HG03342 (cell line): ENCODE measurements around the gene ULK4.

ENCODE experiments used
- ATAC-seq: cut with Tn5 transposase; IDR thresholded peaks from one replicate; pipeline ENCODE4 v1.9.1; 2021; ENCODE audit warnings: mild to moderate bottlenecking, moderate library complexity; ENCODE audit not compliant: unreplicated experiment

The ULK4 gene

GRCh38 chr3:41519746-41520145 is 442.2 kb downstream of the ULK4 start:
- ATAC-seq: no peak

DNA sequence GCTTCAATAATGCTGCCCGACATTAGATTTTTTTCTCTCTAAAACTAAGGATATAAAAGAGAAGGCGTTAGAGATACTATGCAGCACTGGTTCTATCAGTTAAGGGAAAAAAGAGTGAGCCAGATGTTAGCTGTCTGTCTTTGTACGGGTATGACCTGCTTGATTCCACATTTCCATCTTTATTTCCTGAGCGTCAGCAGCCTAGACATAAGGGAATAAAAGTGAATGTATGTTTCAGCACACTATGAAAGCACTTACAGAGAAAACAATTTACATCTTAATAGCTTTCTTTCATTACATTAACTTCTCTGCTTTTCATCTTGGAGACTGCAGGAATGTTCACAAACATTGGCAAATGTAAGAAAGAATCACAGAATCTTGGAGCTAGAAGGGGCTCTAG is 443.3 kb downstream of the ULK4 start:
- ATAC-seq: no peak

GRCh38 chr3:41508063-41508696 is 453.7 kb downstream of the ULK4 start:
- ATAC-seq: no peak

DNA sequence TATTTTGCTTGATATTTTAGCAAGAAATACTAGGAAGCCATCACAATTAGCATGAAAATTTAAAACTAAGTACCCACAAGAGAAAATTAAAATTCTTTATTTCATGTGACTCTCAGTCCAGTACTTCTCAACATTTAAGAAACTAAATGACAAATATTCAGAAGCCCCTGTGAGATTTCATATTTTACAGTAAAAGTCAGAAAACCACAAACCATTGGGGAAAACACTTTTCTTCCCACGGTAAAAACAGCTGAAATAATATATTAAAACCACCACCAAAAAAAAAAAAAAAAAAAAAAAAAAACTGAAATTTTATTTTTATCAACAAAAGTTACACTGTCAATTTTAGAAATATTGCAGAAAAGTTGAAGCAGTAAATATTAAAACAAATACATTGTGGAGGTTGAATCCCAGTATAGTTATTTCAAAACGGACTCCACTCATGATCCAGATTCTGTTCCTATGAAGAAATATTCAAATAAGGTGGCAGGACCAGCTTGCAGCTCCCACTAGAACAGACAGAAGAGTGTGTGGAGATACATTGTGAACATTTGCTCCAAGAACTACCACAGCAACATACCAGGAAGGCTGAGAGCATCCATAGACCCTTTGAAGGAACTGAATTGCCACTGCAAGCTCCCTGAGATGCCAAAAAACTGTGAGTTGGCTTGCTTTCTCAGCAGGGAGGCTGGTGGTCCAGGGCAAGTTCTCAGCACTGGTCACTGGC is 454.4 kb downstream of the ULK4 start:
- ATAC-seq: no peak

- ATAC-seq: peak; percentile 55
Observed at GRCh38 chr3:41503998-41504623, 457.8 kb downstream of the ULK4 start.

GRCh38 chr3:41502481-41502880 is 459.4 kb downstream of the ULK4 start:
- no peak for ATAC-seq

- no peak for ATAC-seq
Observed at GRCh38 chr3:41502023-41502422, 459.9 kb downstream of the ULK4 start.

DNA sequence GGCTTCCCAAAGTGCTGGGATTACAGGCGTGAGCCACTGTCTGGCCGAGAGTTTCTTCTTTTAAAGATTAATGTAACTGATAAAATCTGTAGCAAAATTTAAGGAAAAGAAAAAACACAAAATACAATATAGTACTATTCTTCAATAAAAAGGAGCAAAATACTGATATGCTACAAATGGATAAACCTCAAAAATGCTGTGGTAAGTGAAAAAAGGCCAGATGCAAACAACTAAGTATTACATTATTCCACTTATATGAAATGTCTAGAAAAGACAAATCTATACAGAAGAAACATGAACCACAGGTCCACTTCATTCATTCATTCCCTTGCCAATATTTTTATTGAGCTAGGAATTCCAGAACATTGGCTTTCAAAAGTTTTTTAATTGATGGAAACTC is 463.1 kb downstream of the ULK4 start:
- no peak for ATAC-seq

- no peak for ATAC-seq
Observed at GRCh38 chr3:41490360-41490759, 471.5 kb downstream of the ULK4 start.

DNA sequence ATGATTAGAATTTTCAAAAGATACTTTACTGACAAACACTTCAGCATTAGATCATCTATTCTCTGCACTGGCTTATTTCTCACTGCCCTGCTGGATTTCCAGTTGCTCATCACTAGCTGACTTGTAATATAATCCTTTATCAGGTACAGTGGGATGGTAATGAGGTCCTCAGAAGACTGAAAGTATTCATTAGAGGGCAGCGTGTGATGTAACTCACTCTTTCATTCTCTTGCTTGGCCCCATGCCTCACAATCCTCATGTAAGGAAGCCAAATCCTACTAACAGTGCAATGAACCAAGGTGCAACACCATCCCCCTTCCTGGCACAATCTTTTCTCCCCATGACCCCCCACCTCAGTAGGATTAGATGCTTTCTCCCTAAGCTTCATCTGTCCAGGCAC is 472.7 kb downstream of the ULK4 start:
- no peak for ATAC-seq

GRCh38 chr3:41488501-41488900 is 473.4 kb downstream of the ULK4 start:
- ATAC-seq: no peak

DNA sequence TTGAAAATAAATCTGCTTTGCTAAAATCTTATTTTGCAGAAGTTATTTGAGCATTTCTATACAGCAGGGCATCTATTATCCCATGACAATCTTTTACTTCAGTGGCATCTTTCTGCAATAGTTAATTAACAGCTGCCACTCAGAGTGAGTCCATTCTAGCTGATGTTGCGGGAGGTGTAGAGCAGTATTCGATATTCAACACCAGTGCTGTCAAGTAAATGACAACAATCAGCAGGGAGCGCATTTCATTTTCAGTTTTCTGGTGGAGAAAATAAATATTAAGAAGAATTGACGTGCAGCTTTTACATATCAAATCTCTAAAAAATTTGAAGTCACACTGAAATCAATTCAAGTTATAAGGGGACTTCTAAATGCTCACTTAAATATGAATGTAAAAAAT is 476.4 kb downstream of the ULK4 start:
- ATAC-seq: no peak

DNA sequence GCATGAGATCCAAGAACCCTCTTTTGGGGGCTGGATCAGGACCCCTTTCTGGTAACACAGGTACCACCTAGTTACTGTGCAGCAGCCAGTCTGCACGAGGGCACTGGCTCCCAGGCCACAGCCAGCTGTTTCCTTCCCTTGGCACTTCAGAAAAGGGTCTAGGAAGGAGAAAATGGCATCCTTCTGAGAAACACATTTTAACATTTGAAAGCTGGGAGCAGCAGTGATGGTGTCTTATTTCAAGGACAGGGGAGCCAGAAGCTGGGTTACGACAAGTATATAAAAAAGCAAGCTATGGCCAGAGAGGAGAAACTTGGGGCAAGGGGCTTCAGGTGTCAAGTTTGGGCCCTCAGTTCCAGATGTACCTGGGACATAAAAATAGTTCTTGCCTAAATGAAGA is 479.8 kb downstream of the ULK4 start:
- no peak for ATAC-seq

- no peak for ATAC-seq
Observed at GRCh38 chr3:41478278-41478677, 483.6 kb downstream of the ULK4 start.

GRCh38 chr3:41477399-41478014 is 484.4 kb downstream of the ULK4 start:
- ATAC-seq: no peak

- ATAC-seq: no peak
Observed at GRCh38 chr3:41469083-41469482, 492.8 kb downstream of the ULK4 start.

DNA sequence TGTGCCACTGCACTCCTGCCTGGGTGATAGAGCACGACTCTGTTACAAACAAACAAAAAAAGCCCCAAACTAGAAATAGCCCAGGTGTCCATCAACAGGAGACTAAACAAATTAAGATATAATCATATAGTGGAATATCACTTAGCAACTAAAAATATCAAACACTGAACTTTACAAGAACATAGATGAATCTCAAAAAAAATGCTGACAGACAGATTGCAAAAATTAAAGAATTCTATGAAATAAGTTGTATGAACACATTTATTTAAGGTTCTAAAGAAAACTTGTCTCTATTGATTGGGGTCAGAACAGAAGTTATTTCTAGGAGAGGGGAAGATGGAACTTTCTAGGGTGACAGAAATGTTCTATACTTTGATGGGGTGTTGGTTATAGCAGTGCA is 494.4 kb downstream of the ULK4 start:
- ATAC-seq: no peak

- no peak for ATAC-seq
Observed at GRCh38 chr3:41464858-41465257, 497.0 kb downstream of the ULK4 start.

- no peak for ATAC-seq
Observed at GRCh38 chr3:41464401-41464800, 497.5 kb downstream of the ULK4 start.

DNA sequence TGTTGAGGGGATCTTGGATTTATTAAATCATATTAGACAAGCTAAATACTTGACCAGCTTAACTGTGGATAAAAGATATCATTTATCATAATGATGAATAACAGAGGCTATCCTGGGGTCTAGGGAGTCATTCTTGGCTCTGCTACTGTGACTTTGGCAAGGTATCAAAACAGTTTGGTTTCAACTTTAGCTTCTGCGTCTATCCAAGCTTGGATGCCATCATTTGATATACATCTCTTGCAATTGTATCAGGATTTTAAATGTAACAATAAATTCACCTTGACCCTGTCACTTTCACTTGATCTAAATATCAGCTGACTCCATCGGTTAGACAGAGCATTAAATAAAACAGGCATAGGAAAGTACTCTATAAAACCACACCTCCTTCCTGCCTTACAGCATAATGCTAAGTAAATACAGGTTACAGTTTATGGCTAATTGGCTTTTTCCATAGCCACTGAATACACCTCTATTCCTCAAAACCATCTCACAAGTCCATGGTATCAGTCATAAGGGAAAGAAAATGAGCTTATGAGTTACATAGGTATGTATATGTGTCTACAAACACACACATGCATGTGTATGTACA is 499.7 kb downstream of the ULK4 start:
- ATAC-seq: no peak

GRCh38 chr3:41460736-41461135 is 501.2 kb downstream of the ULK4 start:
- ATAC-seq: no peak

- no peak for ATAC-seq
Observed at GRCh38 chr3:41457176-41457575, 504.7 kb downstream of the ULK4 start.
